ENCODE measurements around the gene GNGT2.

The GNGT2 gene

DNA sequence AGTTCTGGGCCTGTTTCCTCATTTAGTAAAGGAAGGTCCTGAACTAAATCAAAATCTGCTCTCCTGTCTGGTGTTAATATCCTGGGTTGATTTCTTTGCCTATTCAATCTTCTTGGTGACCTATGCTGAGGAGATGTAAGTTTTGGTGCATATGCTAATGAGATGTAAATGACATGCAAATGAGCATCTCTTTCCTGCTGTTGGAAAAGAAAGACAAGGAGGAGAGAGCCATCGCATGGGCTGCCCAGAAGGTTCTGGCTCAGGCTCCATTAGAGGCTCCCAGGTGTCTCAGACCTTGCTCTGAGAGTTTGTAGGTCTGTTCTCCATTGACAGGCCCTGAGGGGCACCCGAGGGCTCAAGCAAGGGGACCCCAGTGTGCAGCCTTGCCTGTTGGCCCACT is 3.5 kb upstream of the GNGT2 start:
- no peak for DNase-seq (ENCODE audit: low read depth in 1 of 2, low spot score in 1 of 2)
- TF ChIP-seq JUND (IDR thresholded peaks at IDR 0.05; ENCODE audit: low read depth), result no peak
- in situ Hi-C loops (cut with HindIII; ENCODE audit: low pct_unique_long_range_greater_than_20kb, low sequenced_read_pairs), result no loop called here

DNA sequence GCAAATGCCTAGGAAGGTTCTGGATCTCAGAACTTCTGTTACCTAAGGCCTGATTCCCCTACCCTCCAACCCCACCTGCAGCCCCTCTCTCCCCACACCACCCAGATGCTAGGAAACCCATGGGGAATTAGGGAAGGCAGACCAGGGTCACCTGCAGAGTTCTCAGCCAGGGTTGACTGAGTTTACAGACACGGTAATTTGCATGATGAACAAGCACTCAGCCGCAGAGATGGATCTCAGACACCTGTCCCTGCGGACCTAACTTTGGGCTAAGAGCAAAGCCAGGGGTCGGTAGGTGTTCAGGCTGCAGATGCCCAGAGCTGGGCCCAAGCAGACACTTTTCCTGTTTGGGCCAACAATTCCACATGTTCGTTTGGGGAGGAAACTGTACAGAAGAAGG is 3.0 kb upstream of the GNGT2 start:
- DNase-seq (ENCODE audit: low read depth in 1 of 2, low spot score in 1 of 2), result no peak
- no peak for TF ChIP-seq JUND (IDR thresholded peaks at IDR 0.05; ENCODE audit: low read depth)
- in situ Hi-C loops (cut with HindIII; ENCODE audit: low pct_unique_long_range_greater_than_20kb, low sequenced_read_pairs), result no loop called here

DNA sequence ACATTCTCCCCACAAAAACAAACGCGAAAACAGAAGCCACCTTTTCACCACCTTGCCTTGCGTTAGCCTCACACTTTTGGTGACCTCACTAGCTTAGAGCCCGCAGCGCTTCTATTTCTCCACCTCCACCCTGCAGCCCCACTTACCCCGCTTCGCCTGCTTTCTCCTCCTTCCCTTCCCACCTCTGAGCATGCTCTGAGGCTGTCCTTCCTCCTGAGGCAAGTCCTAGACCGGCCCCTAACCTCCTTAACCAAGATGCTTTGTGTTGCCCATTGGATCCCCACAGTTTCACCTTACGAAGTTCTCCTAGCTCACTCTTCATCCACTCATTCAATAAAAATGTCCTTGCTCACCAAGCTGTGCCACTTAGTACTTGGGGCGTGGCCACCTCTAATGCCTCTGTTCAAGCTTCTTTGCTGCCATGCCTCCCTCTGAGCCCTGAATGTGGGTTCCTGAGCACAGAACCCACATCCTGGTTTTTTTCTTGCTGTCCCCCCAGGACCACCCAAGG is 1.3 kb downstream of the GNGT2 start:
- TF ChIP-seq JUND (IDR thresholded peaks at IDR 0.05; ENCODE audit: low read depth), result no peak
- no peak for DNase-seq (ENCODE audit: low read depth in 1 of 2, low spot score in 1 of 2)
- in situ Hi-C loops (cut with HindIII; ENCODE audit: low pct_unique_long_range_greater_than_20kb, low sequenced_read_pairs), result no loop called here

DNA sequence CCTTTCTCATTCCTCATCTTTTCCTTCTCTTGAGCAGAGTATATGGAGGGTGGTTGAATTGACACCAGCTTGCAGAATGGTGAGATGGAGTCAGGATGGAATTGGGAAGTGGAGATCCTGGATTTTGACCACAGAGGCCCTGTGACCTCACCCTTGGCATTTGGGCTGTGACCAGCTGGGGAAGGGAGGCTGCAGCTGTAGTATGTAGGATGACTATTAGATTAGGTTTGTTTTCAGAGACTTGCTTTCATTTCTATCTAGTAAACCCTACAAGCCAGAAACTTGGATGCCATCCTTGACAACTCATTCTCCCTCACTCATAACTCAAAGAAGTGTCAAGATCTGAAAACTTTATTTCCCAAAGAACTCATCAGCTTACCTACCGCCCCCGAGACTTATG is 5.9 kb downstream of the GNGT2 start:
- no peak for DNase-seq (ENCODE audit: low read depth in 1 of 2, low spot score in 1 of 2)
- no peak for TF ChIP-seq JUND (IDR thresholded peaks at IDR 0.05; ENCODE audit: low read depth)
- in situ Hi-C loops (cut with HindIII; ENCODE audit: low pct_unique_long_range_greater_than_20kb, low sequenced_read_pairs), result no loop called here

DNA sequence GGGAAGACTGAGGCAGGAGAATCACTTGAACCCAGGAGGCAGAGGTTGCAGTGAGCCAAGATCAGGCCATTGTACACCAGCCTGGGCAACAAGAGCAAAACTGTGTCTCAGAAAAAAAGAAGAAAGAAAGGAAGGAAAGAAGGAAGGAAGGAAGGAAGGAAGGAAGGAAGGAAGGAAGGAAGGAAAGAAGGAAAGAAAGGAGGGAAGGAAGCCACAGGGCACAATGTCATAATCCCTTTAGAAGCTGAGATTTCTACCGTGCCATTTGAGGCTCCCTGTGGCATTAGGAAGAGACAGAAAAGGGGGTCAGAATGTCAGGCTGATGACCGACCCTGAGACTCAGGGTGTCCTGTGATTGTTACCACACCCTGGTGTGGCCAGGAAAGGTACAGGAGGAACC is 6.6 kb downstream of the GNGT2 start:
- in situ Hi-C loops (cut with HindIII; ENCODE audit: low pct_unique_long_range_greater_than_20kb, low sequenced_read_pairs), result no loop called here
- no peak for TF ChIP-seq JUND (IDR thresholded peaks at IDR 0.05; ENCODE audit: low read depth)
- DNase-seq (ENCODE audit: low read depth in 1 of 2, low spot score in 1 of 2), result no peak

DNA sequence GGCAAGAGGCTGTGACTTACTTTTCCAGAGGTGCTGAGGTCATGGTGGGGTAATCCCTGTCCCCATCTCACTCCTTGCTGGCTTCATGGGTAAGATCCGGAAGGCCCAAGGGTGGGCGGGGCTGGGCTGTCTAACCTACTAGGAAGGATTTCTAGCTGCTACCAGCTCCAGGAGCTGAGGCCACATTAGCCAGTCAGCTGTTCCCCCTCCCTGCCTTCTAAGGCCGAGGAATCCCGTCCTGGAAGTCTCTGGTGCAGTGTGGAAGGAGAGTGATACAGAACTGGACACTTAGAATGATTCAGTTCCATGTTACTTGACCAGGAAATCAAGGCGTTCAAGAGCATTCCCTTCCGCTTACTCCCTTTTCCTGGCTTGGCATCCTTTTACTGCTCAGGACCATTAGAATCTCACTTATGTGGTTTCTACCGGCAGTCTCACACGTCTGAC is 8.9 kb downstream of the GNGT2 start:
- TF ChIP-seq JUND (IDR thresholded peaks at IDR 0.05; ENCODE audit: low read depth), result no peak
- in situ Hi-C loops (cut with HindIII; ENCODE audit: low pct_unique_long_range_greater_than_20kb, low sequenced_read_pairs), result no loop called here
- no peak for DNase-seq (ENCODE audit: low read depth in 1 of 2, low spot score in 1 of 2)

DNA sequence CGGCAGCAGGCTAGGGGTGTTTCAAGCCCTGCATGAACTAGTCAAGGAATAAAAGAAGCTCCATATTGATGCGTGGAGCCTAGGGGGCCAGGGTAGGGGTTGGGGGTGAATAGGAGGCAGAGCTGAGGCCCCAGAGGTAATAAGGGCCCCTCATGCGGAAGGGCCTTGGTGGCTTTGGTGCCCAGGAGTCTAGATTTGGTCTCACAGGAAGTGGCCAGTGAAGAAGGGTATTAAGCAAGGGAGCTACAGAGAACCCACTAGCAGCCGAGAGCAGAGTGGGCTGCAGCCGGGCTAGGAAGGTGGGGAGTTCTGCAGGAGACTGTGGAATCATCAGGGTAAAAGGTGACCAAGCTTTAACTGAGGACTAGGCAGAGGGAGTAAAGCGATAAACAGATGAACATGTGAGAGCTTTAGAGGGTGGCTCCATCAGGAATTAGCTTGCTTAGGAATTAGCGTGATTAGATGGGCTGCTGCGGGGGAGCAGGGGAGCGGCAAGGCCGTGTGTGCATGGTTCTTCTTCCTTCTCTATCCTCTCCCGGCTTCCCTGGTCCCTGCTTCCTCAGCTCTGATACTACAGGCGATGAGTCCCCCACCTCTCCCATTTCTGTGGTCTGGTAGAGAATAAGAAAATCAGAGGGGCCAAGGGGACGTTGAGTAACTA is 9.8 kb downstream of the GNGT2 start:
- TF ChIP-seq JUND (IDR thresholded peaks at IDR 0.05; ENCODE audit: low read depth), result no peak
- in situ Hi-C loops (cut with HindIII; ENCODE audit: low pct_unique_long_range_greater_than_20kb, low sequenced_read_pairs), result no loop called here
- no peak for DNase-seq (ENCODE audit: low read depth in 1 of 2, low spot score in 1 of 2)

DNA sequence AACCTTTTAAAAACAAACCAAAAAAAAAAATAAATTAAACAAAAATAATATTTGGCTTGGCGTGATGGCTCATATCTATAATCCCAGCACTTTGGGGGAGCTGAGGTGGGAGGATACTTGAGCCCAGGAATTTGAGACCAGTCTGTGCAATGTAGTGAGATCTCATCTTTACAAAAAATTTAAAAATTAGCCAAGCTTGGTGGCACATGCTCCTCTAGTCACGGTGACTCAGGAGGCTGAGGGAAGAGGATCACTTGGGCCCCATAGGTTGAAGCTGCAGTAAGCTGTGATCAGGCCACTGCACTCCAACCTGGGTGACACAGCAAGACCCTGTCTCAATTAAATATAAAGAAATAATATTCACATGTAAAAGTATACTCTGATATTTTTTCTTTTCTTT is 12.2 kb downstream of the GNGT2 start:
- no peak for TF ChIP-seq JUND (IDR thresholded peaks at IDR 0.05; ENCODE audit: low read depth)
- no peak for DNase-seq (ENCODE audit: low read depth in 1 of 2, low spot score in 1 of 2)
- in situ Hi-C loops (cut with HindIII; ENCODE audit: low pct_unique_long_range_greater_than_20kb, low sequenced_read_pairs), result no loop called here

DNA sequence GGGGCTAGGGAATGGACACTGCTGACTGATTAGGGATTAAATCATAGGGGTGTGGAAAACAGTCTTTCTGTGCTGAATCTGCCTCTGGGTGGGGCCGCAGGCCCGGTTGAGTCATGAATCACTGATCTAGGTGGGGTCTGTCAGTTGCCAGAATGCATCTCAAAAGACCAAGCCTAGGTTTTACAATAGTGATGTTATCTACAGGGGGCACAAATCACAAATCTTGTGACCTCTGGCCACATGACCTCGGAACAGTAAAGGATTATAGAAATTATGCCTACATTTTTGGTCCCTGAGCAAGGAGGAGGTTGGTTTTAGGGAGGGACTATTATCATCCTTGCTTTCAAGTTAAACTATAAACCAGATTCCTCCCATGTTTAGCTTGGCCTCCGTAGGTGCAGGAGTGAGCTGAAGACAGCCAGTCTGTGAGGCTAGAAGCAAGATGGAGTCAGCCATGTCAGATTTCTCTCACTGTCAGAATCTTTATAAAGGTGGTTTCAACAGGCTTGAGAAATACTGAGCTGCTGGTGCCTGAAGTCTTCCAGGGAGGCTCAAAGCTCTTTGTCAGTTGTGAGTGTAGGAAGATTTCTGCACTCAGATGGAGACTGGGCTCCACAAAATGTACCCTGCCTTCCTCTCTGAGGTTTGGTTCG is 12.9 kb downstream of the GNGT2 start:
- no peak for DNase-seq (ENCODE audit: low read depth in 1 of 2, low spot score in 1 of 2)
- TF ChIP-seq JUND (IDR thresholded peaks at IDR 0.05; ENCODE audit: low read depth), result no peak
- in situ Hi-C loops (cut with HindIII; ENCODE audit: low pct_unique_long_range_greater_than_20kb, low sequenced_read_pairs), result no loop called here

DNA sequence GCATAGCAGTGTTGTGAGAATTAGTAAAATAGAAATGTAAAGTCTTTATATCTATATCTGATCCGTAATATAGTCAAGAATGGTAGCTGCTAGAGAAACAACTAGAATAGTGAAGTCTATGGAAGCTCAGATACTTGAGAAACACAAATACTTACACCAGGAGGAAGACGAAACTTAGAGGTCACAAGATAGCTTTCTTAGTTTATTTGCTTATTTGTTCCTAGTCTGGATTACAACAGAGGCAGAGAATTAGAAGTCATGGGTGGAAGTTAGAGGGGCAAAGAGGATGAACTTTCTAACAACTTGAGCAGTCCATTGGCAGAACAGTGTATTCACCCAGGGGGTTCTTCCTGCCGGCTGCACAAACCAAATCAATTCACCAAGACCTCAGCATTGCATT is 13.9 kb downstream of the GNGT2 start:
- no peak for DNase-seq (ENCODE audit: low read depth in 1 of 2, low spot score in 1 of 2)
- TF ChIP-seq JUND (IDR thresholded peaks at IDR 0.05; ENCODE audit: low read depth), result no peak
- in situ Hi-C loops (cut with HindIII; ENCODE audit: low pct_unique_long_range_greater_than_20kb, low sequenced_read_pairs), result no loop called here

DNA sequence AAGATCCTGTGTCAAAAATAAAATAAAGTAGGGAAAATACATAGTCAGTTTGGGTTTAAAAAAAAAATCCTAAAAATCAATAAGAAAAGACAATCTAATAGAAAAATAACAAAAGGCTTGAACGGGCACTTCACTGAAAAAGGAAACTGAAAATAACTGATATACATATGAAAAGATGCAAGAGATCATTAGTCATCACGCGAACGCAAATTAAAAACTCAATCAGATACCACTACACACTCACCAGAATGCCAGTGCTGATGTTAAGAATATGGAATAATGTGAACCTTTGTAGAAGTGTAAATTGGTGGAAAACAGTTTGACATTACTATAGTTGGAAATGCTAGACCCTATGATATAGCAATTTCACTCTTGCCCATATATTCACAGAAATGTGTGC is 14.6 kb downstream of the GNGT2 start:
- in situ Hi-C loops (cut with HindIII; ENCODE audit: low pct_unique_long_range_greater_than_20kb, low sequenced_read_pairs), result no loop called here
- no peak for TF ChIP-seq JUND (IDR thresholded peaks at IDR 0.05; ENCODE audit: low read depth)
- no peak for DNase-seq (ENCODE audit: low read depth in 1 of 2, low spot score in 1 of 2)

DNA sequence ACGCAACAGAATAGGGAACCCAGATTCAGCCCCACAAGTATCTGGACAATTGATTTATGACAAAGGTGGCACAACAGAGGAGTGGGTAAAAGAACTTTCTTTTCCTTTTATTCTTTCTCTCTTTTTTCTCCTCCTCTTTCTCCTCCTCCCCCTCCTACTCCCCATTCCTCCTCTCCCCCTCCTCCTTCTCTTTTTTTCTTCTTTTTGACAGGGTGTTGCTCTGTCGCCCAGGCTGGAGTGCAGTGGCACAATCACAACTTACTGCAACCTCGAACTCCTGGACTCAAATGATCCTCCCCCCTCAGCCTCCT is 16.1 kb downstream of the GNGT2 start:
- in situ Hi-C loops (cut with HindIII; ENCODE audit: low pct_unique_long_range_greater_than_20kb, low sequenced_read_pairs), result no loop called here
- TF ChIP-seq JUND (IDR thresholded peaks at IDR 0.05; ENCODE audit: low read depth), result no peak
- DNase-seq (ENCODE audit: low read depth in 1 of 2, low spot score in 1 of 2), result no peak

DNA sequence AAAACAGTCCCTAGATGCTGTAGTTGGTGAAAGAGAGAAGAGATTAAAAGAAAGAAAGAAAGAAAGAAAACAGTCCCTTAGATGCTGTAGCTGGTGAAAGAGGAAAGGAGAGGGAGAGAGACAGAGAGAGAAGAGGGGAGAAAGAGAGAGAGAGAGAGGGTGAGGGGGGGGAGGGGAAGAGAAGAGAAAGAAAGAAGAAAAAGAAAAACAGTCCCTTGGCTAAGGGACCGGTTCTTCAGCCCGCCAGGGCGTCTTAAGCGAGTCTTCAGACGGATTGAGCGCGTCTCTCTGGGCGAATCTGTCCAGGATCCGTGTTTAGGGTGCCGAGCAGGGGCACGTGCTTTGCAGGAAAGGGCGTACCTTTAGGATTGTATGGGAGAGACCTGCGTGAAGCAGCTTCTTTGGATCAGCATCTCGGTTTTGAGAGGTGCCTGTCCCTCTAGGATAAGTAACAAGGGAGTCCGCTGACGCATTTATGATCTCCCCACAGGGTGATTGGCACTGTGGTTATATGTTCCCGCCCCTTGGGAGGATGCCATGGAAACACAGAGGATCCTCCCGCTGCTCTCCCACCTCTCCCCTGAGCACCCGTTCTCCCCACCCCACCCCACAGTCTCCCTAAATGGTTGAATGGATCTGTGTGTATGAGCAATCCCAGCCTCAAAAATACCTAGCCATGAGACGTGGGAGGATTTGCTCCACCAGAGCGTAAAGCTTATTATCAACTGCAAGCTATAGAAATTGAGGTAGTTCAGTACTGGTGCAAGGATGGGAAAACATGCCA is 16.7 kb downstream of the GNGT2 start:
- in situ Hi-C loops (cut with HindIII; ENCODE audit: low pct_unique_long_range_greater_than_20kb, low sequenced_read_pairs), result no loop called here
- DNase-seq (ENCODE audit: low read depth in 1 of 2, low spot score in 1 of 2), result peak in 1 of 2 experiments; percentile 69
- no peak for TF ChIP-seq JUND (IDR thresholded peaks at IDR 0.05; ENCODE audit: low read depth)
